K562 treated with DMSO at 1 percent for 12 hours (cell line): Measurements from ENCODE around the gene PDPN. TPM values are rescaled to one million over a fixed set of nuclear protein-coding genes. Genes with fewer than 3 reads are reported as not detected.

Experiments
- total RNA-seq: library from RNA; unstranded; fragments of 300-600 nt; gene quantifications from 2 replicates; pipeline ENCODE4 v1.2.3, GENCODE V29; 2022; ENCODE audit not compliant: insufficient read depth

PDPN gene
- not detected in 2 replicates for total RNA-seq

DNA sequence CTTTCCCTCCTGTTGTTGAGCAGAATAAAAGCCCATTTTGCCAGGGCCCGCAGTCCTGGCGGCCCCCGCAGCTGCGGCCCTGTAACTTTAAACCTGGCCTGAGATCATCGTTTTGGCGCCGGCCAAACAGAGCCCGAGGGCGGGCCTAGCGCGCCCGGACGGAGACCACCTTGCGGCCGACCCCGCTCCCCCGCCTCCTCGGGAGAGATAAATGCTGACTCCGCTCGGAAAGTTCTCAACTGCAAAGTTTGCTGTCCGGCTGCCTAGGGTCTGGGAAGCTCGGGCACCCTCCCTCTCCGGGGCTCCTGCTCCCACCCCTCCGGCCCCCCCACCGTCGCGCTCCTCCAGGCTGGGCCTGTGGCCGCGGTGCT is at the start of gene PDPN:
Gene PDPN (plus strand): TSS at position 238 of the 371 bp plus-strand sequence. CDS start 202 bp downstream, outside the sequence.

Other genes starting within 250 kb of the PDPN start
- gene PRAMEF14, start 236.7 kb upstream of the PDPN start, total RNA-seq: not detected in 2 replicates
- gene PRAMEF19, start 211.9 kb upstream of the PDPN start, total RNA-seq: not detected in 2 replicates
- gene PRAMEF17, start 194.2 kb upstream of the PDPN start, total RNA-seq: not detected in 2 replicates
- not detected in 2 replicates for gene PRAMEF20, start 173.4 kb upstream of the PDPN start, total RNA-seq
- not detected in 2 replicates for gene LRRC38, start 69.8 kb upstream of the PDPN start, total RNA-seq
- 11.2 and 20.7 TPM in 2 replicates for gene PRDM2, start 116.4 kb downstream of the PDPN start, total RNA-seq